Endothelial cell of umbilical vein (primary cell): ENCODE data around the gene PGBD2. TPM values are rescaled to one million over a fixed set of nuclear protein-coding genes. Genes with fewer than 3 reads are reported as not detected.
"Not testable (repeated sequence)": the region's sequence is repeated elsewhere in the genome, so short reads cannot be mapped to it uniquely, and the experiment has no call there.

Source experiments
- BruUV-seq: library from RNA; stranded (reverse); fragments of 400-500 nt; replicated peaks from 2 replicates; lab custom pipeline; 2021; lab: Mats Ljungman, UMichigan
- CTCF ChIA-PET: fragments of 300-600, 350-600 bp; sonication (Branson Sonifier 250); formaldehyde crosslinking; loops from one replicate; lab custom pipeline; 2021; ENCODE audit warnings: antibody characterized with exemption, inconsistent platforms; lab: Charles Lee
- POLR2A ChIA-PET: fragments of 300-600, 350-600 bp; sonication (Branson Sonifier 250); formaldehyde crosslinking; loops from one replicate; lab custom pipeline; 2021; ENCODE audit warnings: antibody characterized with exemption, inconsistent platforms; lab: Charles Lee
- DNase-seq: peaks from one replicate; pipeline ENCODE4 v3.0.0-alpha.2; 2011; ENCODE audit warnings: low read depth, low spot score
- FAIRE-seq: peaks from 2 replicates; lab custom pipeline; 2011; peaks lifted over from hg19 to GRCh38; lab: Jason Lieb, UNC
- H2AFZ ChIP-seq: 2 replicates; pipeline ENCODE4 v1.6.0; 2012; ENCODE audit warnings: low read depth, low read length, control low read depth, inconsistent platforms
- H3K27ac ChIP-seq: 2 replicates; pipeline ENCODE4 v1.5.1; 2011; ENCODE audit warnings: low read depth, mild to moderate bottlenecking, control low read depth, low read length, moderate library complexity; ENCODE audit not compliant: insufficient read depth
- H3K27me3 ChIP-seq, 2 experiments: 2 replicates each; pipeline versions ENCODE4 v1.6.0 to v1.6.1; 2011; ENCODE audit warnings: low read length in 2 of 2, mixed read lengths in 1 of 2; ENCODE audit not compliant: control insufficient read depth in 2 of 2, insufficient read depth in 2 of 2
- H3K36me3 ChIP-seq, 2 experiments: 2 replicates in 1 of 2; 3 replicates in 1 of 2; pipeline ENCODE4 v1.5.1; 2011; ENCODE audit warnings: low read length in 2 of 2, mild to moderate bottlenecking in 1 of 2, moderate library complexity in 1 of 2; ENCODE audit not compliant: control insufficient read depth in 2 of 2, insufficient read depth in 2 of 2; ENCODE audit errors: extremely low read depth in 1 of 2
- H3K4me1 ChIP-seq: 3 replicates; pipeline ENCODE4 v1.5.1; 2011; ENCODE audit warnings: mild to moderate bottlenecking, low read length; ENCODE audit not compliant: control insufficient read depth, insufficient read depth; ENCODE audit errors: extremely low read depth
- H3K4me2 ChIP-seq: 2 replicates; pipeline ENCODE4 v1.6.1; 2011; ENCODE audit warnings: low read length, control low read depth, mixed read lengths; ENCODE audit not compliant: insufficient read depth
- H3K4me3 ChIP-seq, 3 experiments: fragments of 200-600 bp in 1 of 3; sonication (generic), shearing (Covaris generic) in 1 of 3; replicated peaks in 1 of 3; 2 replicates each; pipeline ENCODE4 v1.5.1; 2011 to 2016; ENCODE audit warnings: control low read depth in 3 of 3, low read length in 3 of 3, mild to moderate bottlenecking in 2 of 3, inconsistent platforms in 1 of 3, low read depth in 1 of 3, moderate library complexity in 1 of 3; ENCODE audit not compliant: insufficient read depth in 1 of 3
- H3K79me2 ChIP-seq: 2 replicates; pipeline ENCODE4 v1.6.0; 2012; ENCODE audit warnings: low read length, inconsistent platforms; ENCODE audit not compliant: control insufficient read depth, insufficient read depth
- H3K9ac ChIP-seq: replicated peaks from 2 replicates; pipeline ENCODE3; 2011; ENCODE audit warnings: low read length, control low read depth; ENCODE audit not compliant: insufficient read depth; ENCODE audit errors: extremely low read depth
- H3K9me1 ChIP-seq: replicated peaks from 3 replicates; pipeline ENCODE4 v1.6.0; 2011; ENCODE audit warnings: mild to moderate bottlenecking, low read length; ENCODE audit not compliant: control insufficient read depth, insufficient read depth; ENCODE audit errors: extremely low read depth
- H3K9me3 ChIP-seq: replicated peaks from 2 replicates; pipeline ENCODE4 v1.5.1; 2012; ENCODE audit warnings: low read length, inconsistent platforms; ENCODE audit not compliant: control insufficient read depth, insufficient read depth
- H4K20me1 ChIP-seq: replicated peaks from 2 replicates; pipeline ENCODE3; 2011; ENCODE audit warnings: mild to moderate bottlenecking, low read length; ENCODE audit not compliant: control insufficient read depth, insufficient read depth; ENCODE audit errors: extremely low read depth
- FOS ChIP-seq: IDR thresholded peaks from 2 replicates; pipeline ENCODE4 v1.6.1; 2011; ENCODE audit warnings: mild to moderate bottlenecking, low read length, moderate library complexity, borderline replicate concordance; ENCODE audit not compliant: insufficient read depth
- POLR2A ChIP-seq: IDR thresholded peaks from 2 replicates; pipeline ENCODE4 v1.6.1; 2012; ENCODE audit warnings: low read depth, mild to moderate bottlenecking, control low read depth, low read length
- dilution Hi-C: fragments of 300-500 bp; cut with MboI; formaldehyde crosslinking; loops from one replicate; pipeline ENCODE4 v1.15.0; 2019; ENCODE audit warnings: low sequenced_read_pairs; ENCODE audit not compliant: extremely low pct_ligation_motif_present
- intact Hi-C: fragments of 100-400 bp; cut with micrococcal nuclease; formaldehyde crosslinking; loops from one replicate; pipeline ENCODE4 v1.10.0; 2022
- polyA plus RNA-seq, 4 experiments: library from polyadenylated mRNA; depleted of rRNA in 3 of 4; stranded (reverse) in 3 of 4; unstranded in 1 of 4; fragments of >200 nt; gene quantifications; 2 replicates each; pipeline versions ENCODE4 v1.2.1 to v1.2.3, GENCODE V29; 2011 to 2012; ENCODE audit warnings: missing spikeins in 1 of 4
- total RNA-seq: library from RNA; stranded (reverse); gene quantifications from 2 replicates; pipeline ENCODE4 v1.2.3, GENCODE V29; 2021

The PGBD2 gene
- total and polyA plus RNA-seq, 2 donors (not counting 3 experiments of a cell fraction or from before 2014, with no cell fraction given) = 5.2 to 6.1 TPM

DNA sequence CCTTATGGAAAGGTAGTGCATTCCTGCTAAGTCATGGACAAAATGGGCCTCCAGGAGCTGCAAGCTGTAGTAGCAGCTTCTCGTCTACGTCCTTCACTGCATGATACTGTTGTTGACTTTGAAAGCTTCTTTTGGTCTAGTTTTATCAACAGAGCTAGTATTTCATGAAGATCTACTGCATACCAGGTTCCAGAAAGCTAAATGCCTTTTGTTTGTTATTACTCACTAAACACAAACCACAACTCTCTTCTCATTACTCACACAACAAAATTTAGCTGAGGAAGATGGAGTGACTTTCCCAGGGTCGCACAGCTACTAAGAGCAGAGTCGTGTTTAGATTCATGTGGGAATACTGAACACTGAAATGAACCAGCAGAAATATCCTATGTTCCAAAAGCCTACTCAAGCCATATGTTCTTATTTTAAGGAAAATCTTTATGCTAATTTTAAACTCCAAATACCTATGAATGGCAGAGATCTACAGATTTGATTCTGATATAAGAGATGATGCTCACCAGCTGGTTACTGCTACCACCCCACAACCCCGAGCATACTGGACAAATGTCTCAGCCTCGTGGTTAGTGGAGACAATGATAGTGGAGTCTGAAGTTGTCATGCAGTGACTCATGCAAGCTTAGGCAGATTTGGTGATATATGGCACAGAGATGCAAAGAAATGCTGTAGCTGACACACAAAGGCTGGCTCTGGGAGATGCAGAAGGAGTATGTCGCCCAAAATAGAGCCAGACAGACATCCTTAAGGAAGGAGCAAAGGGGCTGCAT, 20.6 kb downstream of the PGBD2 start:
- H3K4me2 ChIP-seq = no peak overlapping the region
- no peaks in the 10 kb centered on the region for H3K79me2 ChIP-seq
- dilution Hi-C loops = no loop called here
- TF ChIP-seq POLR2A = no peak
- no peak for TF ChIP-seq FOS
- H3K27ac ChIP-seq = no peak overlapping the region
- no peak overlapping the region for H3K9ac ChIP-seq
- no peaks in the 10 kb centered on the region for H3K9me3 ChIP-seq
- no peak overlapping the region for H2AFZ ChIP-seq
- no peaks in the 10 kb centered on the region for H4K20me1 ChIP-seq
- ChIA-PET POLR2A (no interaction called here), CTCF (no interaction called here)
- no peaks in the 10 kb centered on the region for H3K27me3 ChIP-seq
- FAIRE-seq = no peak
- intact Hi-C loops = no loop called here
- no peak for DNase-seq
- no TSS peak for BruUV-seq
- no peak overlapping the region for H3K4me3 ChIP-seq
- H3K9me1 ChIP-seq = no peaks in the 10 kb centered on the region
- H3K4me1 ChIP-seq = no peaks in the 10 kb centered on the region
- H3K36me3 ChIP-seq = peaks cover 0 to 3% of the 10 kb centered on the region in 2 experiments

DNA sequence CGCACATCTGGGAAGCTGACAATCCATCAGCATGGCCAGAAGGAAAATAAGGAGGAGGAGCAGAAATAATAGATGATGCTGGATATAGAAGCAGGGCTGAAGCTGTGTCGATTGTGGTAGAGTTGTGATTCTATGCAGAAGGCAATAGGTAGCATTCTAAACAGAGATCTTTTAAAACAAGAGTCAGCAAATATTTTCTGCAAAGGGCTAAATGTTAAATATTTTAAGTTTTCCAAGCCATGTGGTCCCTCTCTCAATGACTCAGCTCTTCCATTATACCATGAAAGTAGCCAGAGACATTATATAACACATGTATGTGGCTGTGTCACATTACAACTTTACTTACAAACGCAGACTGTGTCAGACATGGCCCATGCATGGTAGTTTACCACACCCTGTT, 21.2 kb downstream of the PGBD2 start:
- POLR2A ChIA-PET, H3K9me3 ChIP-seq, H2AFZ ChIP-seq, BruUV-seq, H4K20me1 ChIP-seq, intact Hi-C loops, CTCF ChIA-PET, H3K79me2 ChIP-seq, H3K27me3 ChIP-seq, H3K4me3 ChIP-seq, H3K36me3 ChIP-seq, H3K4me1 ChIP-seq, H3K4me2 ChIP-seq, FAIRE-seq, dilution Hi-C loops, DNase-seq, H3K27ac ChIP-seq, H3K9me1 ChIP-seq, H3K9ac ChIP-seq: not testable (repeated sequence)

DNA sequence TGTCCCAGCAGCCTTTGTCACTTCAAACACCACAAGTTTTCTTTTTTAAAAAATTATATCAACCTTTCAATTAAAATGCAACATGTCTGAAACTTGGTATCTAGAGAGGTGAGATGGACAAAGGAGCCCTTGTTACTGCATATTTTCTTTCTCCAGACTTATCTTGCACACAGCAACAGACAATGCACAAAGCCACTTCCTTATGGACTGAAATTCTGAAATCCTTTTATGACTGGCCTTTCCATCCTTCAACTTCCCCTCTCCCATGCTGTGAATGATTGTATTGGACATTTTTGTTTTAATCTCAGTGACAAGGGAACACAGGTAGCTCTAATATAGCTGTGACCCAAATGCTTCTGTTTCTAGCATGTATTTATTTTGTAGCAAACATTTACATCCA, 22.1 kb downstream of the PGBD2 start:
- H3K27ac ChIP-seq, dilution Hi-C loops, H2AFZ ChIP-seq, H3K9ac ChIP-seq, H4K20me1 ChIP-seq, H3K4me2 ChIP-seq, H3K27me3 ChIP-seq, POLR2A ChIA-PET, H3K4me3 ChIP-seq, DNase-seq, FAIRE-seq, H3K4me1 ChIP-seq, H3K79me2 ChIP-seq, intact Hi-C loops, BruUV-seq, H3K9me1 ChIP-seq, H3K36me3 ChIP-seq, H3K9me3 ChIP-seq, CTCF ChIA-PET: not testable (repeated sequence)

DNA sequence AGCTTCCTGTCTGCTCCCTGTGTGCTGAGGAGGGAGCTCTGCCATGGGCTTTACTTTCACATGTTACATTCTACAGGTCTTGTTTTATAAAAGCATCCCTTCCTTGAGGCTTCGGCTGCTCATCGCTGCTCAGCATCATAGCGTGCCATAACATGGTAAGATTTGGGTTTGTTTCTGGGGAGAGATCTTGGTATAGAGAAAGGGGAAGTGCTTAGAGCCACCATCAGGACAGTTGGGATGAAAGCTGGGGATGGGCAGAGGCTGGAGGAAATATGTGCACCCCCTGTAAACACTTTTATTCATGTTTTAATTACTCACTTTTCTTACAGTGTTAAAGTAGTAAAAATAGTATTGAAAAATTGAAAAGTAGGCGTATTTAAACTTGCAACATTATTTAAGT, 24.0 kb downstream of the PGBD2 start:
- H3K4me3 ChIP-seq, dilution Hi-C loops, BruUV-seq, H3K27ac ChIP-seq, H3K9me3 ChIP-seq, intact Hi-C loops, H3K9ac ChIP-seq, H3K4me1 ChIP-seq, H2AFZ ChIP-seq, H3K4me2 ChIP-seq, H3K27me3 ChIP-seq, H4K20me1 ChIP-seq, POLR2A ChIA-PET, H3K36me3 ChIP-seq, DNase-seq, FAIRE-seq, H3K9me1 ChIP-seq, CTCF ChIA-PET, H3K79me2 ChIP-seq: not testable (repeated sequence)
